Subcutaneous abdominal adipose tissue (tissue), 5 donors: ENCODE measurements around the gene UBASH3A.

Experiments used
- H3K27ac ChIP-seq: one replicate; pipeline ENCODE4 v1.7.0; 2013; ENCODE audit warnings: low read depth, mild to moderate bottlenecking, inconsistent platforms, low read length, moderate library complexity
- H3K27me3 ChIP-seq, 5 donors: one replicate each; pipeline ENCODE4 v1.7.0; 2013; ENCODE audit warnings: low read length in 5 of 5, inconsistent platforms in 1 of 5; ENCODE audit not compliant: control insufficient read depth in 5 of 5, insufficient read depth in 4 of 5
- H3K36me3 ChIP-seq, 5 donors: one replicate each; pipeline ENCODE4 v1.7.0; 2013; ENCODE audit warnings: low read length in 5 of 5; ENCODE audit not compliant: control insufficient read depth in 5 of 5, insufficient read depth in 5 of 5
- H3K4me1 ChIP-seq, 5 donors: one replicate each; pipeline ENCODE4 v1.7.0; 2013; ENCODE audit warnings: low read length in 5 of 5, mild to moderate bottlenecking in 3 of 5, moderate library complexity in 1 of 5; ENCODE audit not compliant: control insufficient read depth in 5 of 5, insufficient read depth in 5 of 5
- H3K4me3 ChIP-seq, 5 donors: one replicate each; pipeline ENCODE4 v1.7.0; 2013; ENCODE audit warnings: low read length in 5 of 5, low read depth in 1 of 5
- H3K9ac ChIP-seq, 5 donors: one replicate each; pipeline ENCODE4 v1.7.0; 2013; ENCODE audit warnings: low read length in 5 of 5, mild to moderate bottlenecking in 4 of 5, moderate library complexity in 3 of 5
- H3K9me3 ChIP-seq, 5 donors: one replicate each; pipeline ENCODE4 v1.7.0; 2013; ENCODE audit warnings: low read length in 5 of 5; ENCODE audit not compliant: control insufficient read depth in 5 of 5
- donor health status: healthy.
- donor health status: healthy.
- donor health status: healthy.
- donor health status: healthy.
- donor health status: healthy.

Gene UBASH3A

DNA sequence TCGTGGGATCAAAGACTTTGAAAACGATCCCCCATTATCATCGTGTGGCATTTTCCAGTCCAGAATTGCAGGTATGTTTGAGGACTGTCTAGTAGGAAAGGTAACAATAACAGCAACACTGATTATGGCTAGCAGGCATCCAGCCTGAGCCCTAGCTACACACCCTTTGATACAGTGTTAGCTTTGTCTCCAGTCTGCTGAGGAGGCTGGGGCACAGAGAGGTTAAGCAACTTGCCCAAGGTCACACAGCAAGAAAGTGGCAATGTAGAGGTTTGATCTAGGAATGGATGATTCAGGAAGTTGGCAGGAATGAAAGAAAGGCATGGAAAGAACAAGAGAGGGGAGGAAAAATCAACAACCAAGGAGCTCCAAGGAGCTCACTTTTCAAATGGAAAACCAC, 31.2 kb downstream of the UBASH3A start:
- Histone ChIP-seq H3K4me1 (no peaks in the 10 kb centered on the region), H3K4me3 (no peak overlapping the region), H3K9ac (no peak overlapping the region), H3K27me3 (peaks cover 5 to 22% (median 10%) of the 10 kb centered on the region in 5 donors), H3K9me3 (peaks cover 6 to 21% (median 14%) of the 10 kb centered on the region in 5 donors), H3K36me3 (no peaks in the 10 kb centered on the region), H3K27ac (no peak overlapping the region)

DNA sequence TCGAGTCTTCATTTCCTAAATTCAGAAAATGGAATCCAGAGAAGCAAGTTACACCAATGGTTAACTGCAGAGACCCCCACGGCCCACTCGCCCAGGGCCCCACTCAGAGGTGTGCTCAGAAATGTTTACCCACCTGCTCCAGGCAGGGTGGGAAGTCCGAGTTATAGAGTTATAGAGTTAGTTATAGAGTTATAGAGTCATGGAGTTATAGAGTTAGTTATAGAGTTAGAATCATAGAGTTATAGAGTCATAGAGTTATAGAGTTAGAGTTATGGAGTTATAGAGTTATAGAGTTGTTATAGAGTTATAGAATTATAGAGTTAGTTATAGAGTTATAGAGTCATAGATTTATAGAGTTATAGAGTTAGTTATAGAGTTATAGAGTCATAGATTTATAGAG, 31.7 kb downstream of the UBASH3A start:
- no peak overlapping the region for H3K27ac ChIP-seq
- H3K9ac ChIP-seq, result no peak overlapping the region
- peaks cover 6 to 21% (median 14%) of the 10 kb centered on the region in 5 donors for H3K9me3 ChIP-seq
- no peak overlapping the region for H3K4me3 ChIP-seq
- H3K27me3 ChIP-seq, result peaks cover 5 to 22% (median 10%) of the 10 kb centered on the region in 5 donors
- H3K4me1 ChIP-seq, result no peaks in the 10 kb centered on the region
- no peaks in the 10 kb centered on the region for H3K36me3 ChIP-seq

DNA sequence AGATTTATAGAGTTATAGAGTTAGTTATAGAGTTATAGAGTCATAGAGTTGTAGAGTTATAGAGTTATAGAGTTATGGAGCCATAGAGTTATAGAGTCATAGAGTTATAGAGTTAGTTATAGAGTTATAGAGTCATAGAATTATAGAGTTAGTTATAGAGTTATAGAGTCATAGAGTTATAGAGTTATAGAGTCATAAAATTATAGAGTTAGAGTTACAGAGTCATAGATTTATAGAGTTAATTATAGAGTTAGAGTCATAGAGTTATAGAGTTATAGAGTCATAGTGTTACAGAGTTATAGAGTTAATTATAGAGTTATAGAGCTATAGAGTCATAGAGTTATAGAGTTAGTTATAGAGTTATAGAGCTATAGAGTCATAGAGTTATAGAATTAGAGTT, 32.1 kb downstream of the UBASH3A start:
- peaks cover 5 to 22% (median 10%) of the 10 kb centered on the region in 5 donors for H3K27me3 ChIP-seq
- no peaks in the 10 kb centered on the region for H3K36me3 ChIP-seq
- no peaks in the 10 kb centered on the region for H3K4me1 ChIP-seq
- H3K9me3 ChIP-seq, result peaks cover 6 to 21% (median 14%) of the 10 kb centered on the region in 5 donors
- no peak overlapping the region for H3K9ac ChIP-seq
- no peak overlapping the region for H3K4me3 ChIP-seq
- H3K27ac ChIP-seq, result no peak overlapping the region

DNA sequence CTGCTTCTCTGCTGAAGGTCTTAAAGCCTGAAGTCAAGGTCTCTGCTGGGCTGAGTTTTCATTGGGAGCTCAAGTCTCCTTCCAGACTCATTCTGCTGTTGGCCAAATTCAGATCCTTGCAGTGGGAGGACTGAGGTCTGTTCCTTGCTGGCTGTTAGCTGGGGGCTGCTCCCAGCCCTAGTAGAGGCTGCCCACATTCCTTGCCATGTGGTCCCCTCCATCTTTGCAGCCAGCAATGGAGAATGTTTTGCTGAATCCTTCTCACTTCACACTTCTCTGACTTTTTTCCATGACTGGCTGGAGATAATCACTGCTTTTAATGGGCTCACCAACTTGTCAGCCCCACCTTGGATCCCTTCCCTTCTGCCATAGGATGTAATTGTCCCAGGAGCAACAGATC, 33.2 kb downstream of the UBASH3A start:
- H3K36me3 ChIP-seq, result no peaks in the 10 kb centered on the region
- H3K4me3 ChIP-seq, result no peak overlapping the region
- peaks cover 5 to 22% (median 10%) of the 10 kb centered on the region in 5 donors for H3K27me3 ChIP-seq
- H3K9ac ChIP-seq, result no peak overlapping the region
- no peak overlapping the region for H3K27ac ChIP-seq
- H3K9me3 ChIP-seq, result peaks cover 6 to 19% (median 14%) of the 10 kb centered on the region in 5 donors
- no peaks in the 10 kb centered on the region for H3K4me1 ChIP-seq

DNA sequence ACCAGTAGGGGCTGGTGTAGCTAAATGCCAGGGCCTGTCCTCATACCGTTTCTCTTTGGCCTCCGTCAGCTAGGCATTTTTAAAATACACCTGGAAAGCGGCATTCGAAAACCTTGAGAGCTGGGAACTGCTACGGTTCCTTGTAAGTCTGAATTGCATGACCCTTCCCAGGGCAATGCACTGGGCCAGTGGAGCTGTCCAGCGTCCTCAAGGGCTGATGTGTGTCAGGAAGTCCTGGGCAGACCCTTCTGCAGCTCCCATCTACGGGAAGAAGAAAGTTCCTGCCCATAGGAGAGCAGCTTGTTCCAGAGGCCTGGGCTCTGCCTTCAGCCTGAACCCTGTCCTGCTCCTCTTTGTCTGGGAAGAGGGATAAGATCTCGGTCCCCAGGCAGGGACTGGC, 34.1 kb downstream of the UBASH3A start:
- H3K27ac ChIP-seq, result no peak overlapping the region
- H3K9ac ChIP-seq, result no peak overlapping the region
- peaks cover 0 to 10% (median 5%) of the 10 kb centered on the region in 5 donors for H3K9me3 ChIP-seq
- no peak overlapping the region for H3K4me3 ChIP-seq
- peaks cover 5 to 22% (median 10%) of the 10 kb centered on the region in 5 donors for H3K27me3 ChIP-seq
- no peaks in the 10 kb centered on the region for H3K36me3 ChIP-seq
- H3K4me1 ChIP-seq, result no peaks in the 10 kb centered on the region

DNA sequence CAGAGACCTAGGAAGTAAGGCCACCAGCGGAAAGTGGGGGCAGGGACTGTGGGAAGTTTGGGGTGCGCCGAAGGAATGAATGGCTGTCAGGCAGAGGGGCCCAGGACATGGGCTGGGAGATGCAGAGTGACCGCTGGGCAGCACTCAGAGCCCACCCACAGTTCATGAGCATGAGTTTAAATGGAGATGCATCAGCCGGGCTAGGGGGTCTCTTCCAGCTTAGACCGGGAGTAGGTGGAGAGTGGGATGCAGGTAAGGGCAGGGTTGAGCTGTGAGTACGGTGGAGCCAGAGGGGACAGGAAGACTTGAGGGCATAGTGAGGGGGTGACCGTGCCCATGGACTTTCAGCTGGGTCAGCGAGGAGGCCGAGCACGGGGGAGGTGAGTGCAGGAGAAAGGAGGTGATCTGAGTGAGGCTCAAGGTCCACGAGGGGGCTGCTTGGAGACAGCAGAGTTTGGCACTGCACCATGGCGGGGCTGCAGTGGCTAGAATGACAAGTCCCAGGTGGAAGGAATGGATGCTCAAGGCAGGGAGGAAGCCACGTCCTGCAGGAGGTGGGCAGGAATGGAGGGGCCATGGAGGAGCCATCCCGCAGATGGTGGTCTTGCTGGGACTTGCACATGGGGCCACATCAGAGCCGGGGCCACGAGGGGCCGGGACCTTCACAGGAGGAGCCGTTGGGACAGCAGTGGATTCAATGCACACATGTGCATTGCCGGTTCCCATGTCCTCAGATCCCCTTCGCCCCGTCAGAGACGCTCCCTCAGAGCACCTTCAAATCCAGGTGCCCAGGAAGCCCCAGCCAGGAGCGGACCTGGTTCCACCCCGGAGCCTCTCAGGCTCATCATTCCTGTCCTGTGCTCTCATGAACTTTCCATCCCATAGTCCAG, 34.9 kb downstream of the UBASH3A start:
- Histone ChIP-seq H3K9me3 (peaks cover 0 to 6% (median 0%) of the 10 kb centered on the region in 5 donors), H3K27me3 (peaks cover 0 to 22% (median 10%) of the 10 kb centered on the region in 5 donors), H3K27ac (no peak overlapping the region), H3K4me1 (no peaks in the 10 kb centered on the region), H3K36me3 (no peaks in the 10 kb centered on the region), H3K4me3 (no peak overlapping the region), H3K9ac (no peak overlapping the region)

DNA sequence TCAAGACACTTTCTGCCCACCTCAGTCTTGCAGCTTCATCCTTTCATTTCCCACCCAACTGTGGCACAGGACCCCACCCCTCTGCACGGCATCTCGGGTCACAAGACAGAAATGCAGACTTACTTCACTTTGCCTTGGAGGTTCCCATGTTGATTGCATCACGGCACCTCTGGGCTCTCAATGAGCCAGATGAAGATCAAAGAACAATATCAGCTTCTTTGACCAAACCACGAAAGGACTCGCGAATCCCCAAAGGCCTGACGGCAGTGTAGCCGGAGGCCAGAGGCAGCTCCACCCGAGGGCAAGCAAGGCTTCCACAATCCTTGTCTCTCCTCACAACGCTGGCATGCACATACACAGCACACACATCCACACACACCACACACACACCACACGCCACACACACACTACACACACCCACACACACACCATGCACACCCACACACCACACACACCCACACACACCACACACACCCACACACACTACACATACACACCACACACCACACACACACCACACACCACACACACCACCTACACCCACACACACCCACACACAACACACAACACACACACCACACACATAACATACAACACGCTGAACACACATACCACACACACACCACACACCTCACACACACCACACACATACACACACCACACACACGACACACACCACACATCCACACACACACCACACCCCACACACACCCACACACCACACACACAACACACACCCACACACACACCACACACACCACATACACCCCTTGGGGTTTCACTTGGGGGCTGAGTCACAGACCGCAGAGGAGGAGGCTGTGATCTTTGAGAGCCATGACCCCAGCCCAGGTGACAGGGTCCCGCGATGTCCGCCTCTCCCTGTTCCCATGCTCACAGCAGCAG, 35.8 kb downstream of the UBASH3A start:
- Histone ChIP-seq H3K27me3 (peaks cover 0 to 19% (median 10%) of the 10 kb centered on the region in 5 donors), H3K36me3 (no peaks in the 10 kb centered on the region), H3K9ac (no peak overlapping the region), H3K4me3 (no peak overlapping the region), H3K27ac (no peak overlapping the region), H3K9me3 (no peaks in the 10 kb centered on the region), H3K4me1 (no peaks in the 10 kb centered on the region)

DNA sequence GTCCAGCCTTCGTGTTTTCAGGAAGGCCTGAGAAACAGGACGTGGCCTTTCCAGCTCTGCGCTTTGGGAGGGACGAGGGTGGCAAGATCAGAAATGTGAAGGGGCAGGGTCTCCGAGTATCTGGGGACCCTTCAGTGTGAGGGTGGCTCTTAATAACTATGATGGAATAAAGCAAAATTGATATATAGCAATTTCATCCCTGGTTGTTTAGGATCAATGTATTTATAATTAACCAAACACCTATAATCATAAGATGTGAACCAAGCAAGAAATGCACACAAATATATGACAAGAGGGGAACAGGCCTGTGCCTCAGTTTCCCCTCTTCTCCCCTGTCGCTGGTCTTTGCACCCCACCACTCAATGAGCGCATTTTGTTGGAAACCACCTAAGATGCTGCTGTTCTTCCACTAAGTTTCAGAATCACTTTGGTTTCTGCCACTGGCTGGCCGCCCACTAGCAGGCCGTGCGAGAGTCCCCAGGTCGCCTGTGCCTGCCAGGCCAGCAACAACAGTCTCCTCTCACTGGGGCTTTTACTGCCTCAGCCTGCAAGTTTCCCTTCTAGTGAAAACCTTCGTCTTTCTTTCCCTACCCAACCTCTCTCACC, 36.6 kb downstream of the UBASH3A start:
- Histone ChIP-seq H3K27ac (no peak overlapping the region), H3K36me3 (no peaks in the 10 kb centered on the region), H3K9me3 (no peaks in the 10 kb centered on the region), H3K4me3 (no peak overlapping the region), H3K27me3 (peaks cover 0 to 23% (median 10%) of the 10 kb centered on the region in 5 donors), H3K4me1 (no peaks in the 10 kb centered on the region), H3K9ac (no peak overlapping the region)

DNA sequence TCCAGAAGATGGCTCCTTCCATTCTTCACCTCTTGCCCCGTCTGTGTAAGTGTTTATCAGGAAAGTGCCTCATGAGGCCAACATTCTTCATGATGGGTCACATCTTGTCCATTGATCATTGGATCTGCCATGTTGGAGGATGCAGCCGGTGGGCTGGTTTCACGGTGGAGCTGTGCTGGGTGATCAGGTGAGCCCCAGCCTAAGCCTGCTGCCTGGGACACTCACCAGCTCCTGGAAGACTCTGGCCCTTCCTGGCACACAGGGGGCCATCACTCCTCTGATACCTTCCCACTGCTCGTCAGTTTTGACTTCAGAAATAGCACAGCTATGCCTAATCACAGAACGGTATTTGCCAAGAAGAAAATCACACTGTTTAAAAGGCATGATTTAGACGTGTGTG, 38.3 kb downstream of the UBASH3A start:
- Histone ChIP-seq H3K27ac (no peak overlapping the region), H3K4me3 (no peak overlapping the region), H3K36me3 (no peaks in the 10 kb centered on the region), H3K9me3 (no peaks in the 10 kb centered on the region), H3K4me1 (no peaks in the 10 kb centered on the region), H3K9ac (no peak overlapping the region), H3K27me3 (peaks cover 0 to 28% (median 17%) of the 10 kb centered on the region in 5 donors)
